GM19043 (cell line): Measurements from ENCODE around the gene LGALS9C.
"Not testable (repeated sequence)": the region's sequence is repeated elsewhere in the genome, so short reads cannot be mapped to it uniquely, and the experiment has no call there.

Experiments used
- ATAC-seq: cut with Tn5 transposase; IDR thresholded peaks from one replicate; pipeline ENCODE4 v1.9.1; 2021; ENCODE audit warnings: low read depth; ENCODE audit not compliant: unreplicated experiment

The LGALS9C gene

DNA sequence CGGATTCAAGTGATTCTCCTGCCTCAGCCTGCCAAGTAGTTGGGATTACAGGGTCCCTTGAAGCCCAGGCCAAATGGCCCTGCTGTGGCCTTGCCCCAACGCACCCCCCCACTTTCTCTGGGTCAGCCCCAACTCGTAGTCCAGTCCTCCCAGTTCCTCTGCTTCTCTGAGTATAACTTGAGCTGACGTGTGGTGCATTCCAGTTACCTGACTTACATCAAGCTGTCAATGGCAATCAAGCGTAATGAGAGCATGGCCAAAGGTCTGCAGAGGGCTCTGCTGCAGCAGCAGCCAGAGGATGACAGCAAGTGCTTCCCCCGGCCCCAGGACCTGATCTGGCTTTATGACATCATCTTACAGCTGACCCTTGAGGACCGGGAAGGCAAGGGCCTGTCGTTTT, 50.8 kb downstream of the LGALS9C start:
- ATAC-seq: not testable (repeated sequence)

- not testable (repeated sequence) for ATAC-seq
Measured at GRCh38 chr17:18528435-18528834, 51.8 kb downstream of the LGALS9C start.

GRCh38 chr17:18528899-18529500, 52.4 kb downstream of the LGALS9C start:
- ATAC-seq: not testable (repeated sequence)

DNA sequence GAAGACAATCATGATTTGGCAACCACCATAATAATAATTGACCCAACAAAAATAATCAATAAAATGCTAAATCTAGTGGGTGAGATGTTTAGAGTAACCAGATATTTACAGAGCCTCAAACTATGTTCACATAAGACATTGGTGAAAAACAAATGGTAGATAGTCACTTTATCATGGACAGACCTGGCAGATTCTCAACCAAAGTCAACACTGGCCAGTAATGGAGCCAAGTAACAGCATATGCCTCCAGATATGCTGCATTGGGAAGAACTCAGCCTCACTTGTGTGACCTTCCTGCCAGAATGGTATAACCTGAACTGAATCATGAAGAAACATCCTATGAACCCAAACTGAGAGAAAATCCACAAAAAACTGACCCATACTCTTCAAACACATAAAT, 53.8 kb downstream of the LGALS9C start:
- ATAC-seq: not testable (repeated sequence)

- not testable (repeated sequence) for ATAC-seq
Measured at GRCh38 chr17:18542234-18542633, 65.6 kb downstream of the LGALS9C start.

- not testable (repeated sequence) for ATAC-seq
Measured at GRCh38 chr17:18542907-18543306, 66.3 kb downstream of the LGALS9C start.
